GM12878 (cell line): ENCODE data around the gene NPHS2. TPM values are rescaled to one million over a fixed set of nuclear protein-coding genes. Genes with fewer than 3 reads are reported as not detected.
"Not testable (repeated sequence)": the region's sequence is repeated elsewhere in the genome, so short reads cannot be mapped to it uniquely, and the experiment has no call there.

Experiments
- ATAC-seq: fragments of 200-7000 bp; cut with Tn5 transposase; 3 replicates; pipeline ENCODE4 v1.9.1; 2020; ENCODE audit warnings: mild to moderate bottlenecking, moderate library complexity
- BruUV-seq: library from RNA; stranded (reverse); fragments of 400-500 nt; replicated peaks from 2 replicates; lab custom pipeline; 2021; lab: Mats Ljungman, UMichigan
- CTCF ChIA-PET: fragments of 300-600 bp; sonication (Branson Sonifier 250); formaldehyde crosslinking; extraction: SDS; loops from one replicate; lab custom pipeline; 2021; ENCODE audit warnings: inconsistent platforms; lab: Yijun Ruan, JAX
- POLR2A ChIA-PET: fragments of 350-600 bp; formaldehyde crosslinking; extraction: SDS; loops from one replicate; lab custom pipeline; 2021; ENCODE audit warnings: inconsistent platforms; lab: Charles Lee
- RAD21 ChIA-PET: fragments of 300-600 bp; sonication (Branson Sonifier 250); formaldehyde crosslinking; loops from one replicate; lab custom pipeline; 2023; ENCODE audit warnings: antibody characterized with exemption; ENCODE audit not compliant: unreplicated experiment; lab: Charles Lee
- SMC1A ChIA-PET: fragments of 300-600 bp; sonication (Branson Sonifier 250); formaldehyde crosslinking; loops from one replicate; lab custom pipeline; 2023; ENCODE audit not compliant: unreplicated experiment, uncharacterized antibody; lab: Charles Lee
- DNase-seq: peaks from one replicate; pipeline ENCODE4 v3.0.0-alpha.2; 2011; ENCODE audit warnings: low read depth, low spot score
- FAIRE-seq: peaks from 3 replicates; lab custom pipeline; 2011; peaks lifted over from hg19 to GRCh38; lab: Jason Lieb, UNC
- H2AFZ ChIP-seq: 2 replicates; pipeline ENCODE4 v1.6.0; 2011; ENCODE audit warnings: low read depth, low read length, control low read depth; ENCODE audit not compliant: control insufficient read depth
- H3K27ac ChIP-seq: 2 replicates; pipeline ENCODE4 v1.5.1; 2011; ENCODE audit warnings: control low read depth; ENCODE audit not compliant: control insufficient read depth, insufficient read depth
- H3K27me3 ChIP-seq, 2 experiments: replicated peaks in 1 of 2; 2 replicates each; pipeline versions ENCODE4 v1.6.0 to v1.6.1; 2011; ENCODE audit warnings: low read length in 1 of 2; ENCODE audit not compliant: control insufficient read depth in 2 of 2, insufficient read depth in 2 of 2
- H3K36me3 ChIP-seq, 2 experiments: 2 replicates each; pipeline ENCODE4 v1.5.1; 2011; ENCODE audit warnings: low read length in 1 of 2; ENCODE audit not compliant: control insufficient read depth in 2 of 2, insufficient read depth in 2 of 2
- H3K4me1 ChIP-seq: 2 replicates; pipeline ENCODE4 v1.6.1; 2011; ENCODE audit warnings: mild to moderate bottlenecking, low read length, moderate library complexity, mixed read lengths; ENCODE audit not compliant: control insufficient read depth, insufficient read depth
- H3K4me2 ChIP-seq: 2 replicates; pipeline ENCODE4 v1.6.0; 2011; ENCODE audit warnings: control low read depth; ENCODE audit not compliant: control insufficient read depth, insufficient read depth
- H3K4me3 ChIP-seq: fragments of 200-600 bp; sonication (generic); 2 replicates; pipeline ENCODE4 v1.5.1; 2016
- H3K79me2 ChIP-seq: 2 replicates; pipeline ENCODE4 v1.6.0; 2011; ENCODE audit warnings: low read length; ENCODE audit not compliant: control insufficient read depth, insufficient read depth
- H3K9ac ChIP-seq: 2 replicates; pipeline ENCODE4 v1.8.0; 2011; ENCODE audit warnings: low read length, control low read depth, mixed read lengths; ENCODE audit not compliant: control insufficient read depth, insufficient read depth
- H3K9me3 ChIP-seq: replicated peaks from 3 replicates; pipeline ENCODE4 v1.5.1; 2011; ENCODE audit warnings: mild to moderate bottlenecking, low read length; ENCODE audit not compliant: control insufficient read depth, insufficient read depth
- H4K20me1 ChIP-seq: 2 replicates; pipeline ENCODE4 v1.6.0; 2011; ENCODE audit not compliant: control insufficient read depth, insufficient read depth
- BRCA1 ChIP-seq: IDR thresholded peaks from 2 replicates; pipeline ENCODE4 v1.6.1; 2011; ENCODE audit warnings: low read depth, low read length, improper control_type of control experiment
- CHD1 ChIP-seq: IDR thresholded peaks from 2 replicates; pipeline ENCODE4 v1.6.1; 2012; ENCODE audit warnings: low read depth, low read length, improper control_type of control experiment
- ELK1 ChIP-seq: IDR thresholded peaks from 2 replicates; pipeline ENCODE4 v1.6.1; 2012; ENCODE audit warnings: low read depth, low read length, improper control_type of control experiment
- EP300 ChIP-seq, 2 experiments: fragments of 150-350 bp in 1 of 2; IDR thresholded peaks; 2 replicates each; pipeline ENCODE4 v1.6.1; 2011 to 2012; ENCODE audit warnings: low read depth in 2 of 2, low read length in 2 of 2, borderline replicate concordance in 1 of 2, improper control_type of control experiment in 1 of 2, inconsistent platforms in 1 of 2; ENCODE audit not compliant: control insufficient read depth in 1 of 2
- HDAC2 ChIP-seq: fragments of 200-600 bp; sonication (generic); IDR thresholded peaks from 2 replicates; pipeline ENCODE4 v1.6.1; 2017
- HDAC6 ChIP-seq: fragments of 200-600 bp; sonication (generic); IDR thresholded peaks from one replicate; pipeline ENCODE4 v1.8.0; 2017; ENCODE audit warnings: antibody characterized with exemption; ENCODE audit not compliant: unreplicated experiment
- NFIC ChIP-seq: IDR thresholded peaks from 2 replicates; pipeline ENCODE4 v1.6.1; 2012; ENCODE audit warnings: low read depth, mild to moderate bottlenecking, inconsistent platforms, low read length, moderate library complexity
- NFXL1 ChIP-seq: fragments of 450-650 bp; IDR thresholded peaks from 2 replicates; pipeline ENCODE4 v1.6.1; 2017; ENCODE audit warnings: antibody characterized with exemption, mild to moderate bottlenecking, borderline replicate concordance
- PRDM15 ChIP-seq: fragments of 450-650 bp; formaldehyde crosslinking; IDR thresholded peaks from 2 replicates; pipeline ENCODE4 v1.4.0; 2020; ENCODE audit warnings: mild to moderate bottlenecking, moderate library complexity
- SIX5 ChIP-seq: IDR thresholded peaks from 2 replicates; pipeline ENCODE4 v1.6.1; 2011; ENCODE audit warnings: mild to moderate bottlenecking, low read depth, low read length, moderate library complexity; ENCODE audit not compliant: severe bottlenecking
- SREBF2 ChIP-seq: IDR thresholded peaks from 2 replicates; pipeline ENCODE4 v1.6.1; 2012; ENCODE audit warnings: mild to moderate bottlenecking, low read length
- USF2 ChIP-seq: IDR thresholded peaks from 2 replicates; pipeline ENCODE4 v1.6.1; 2011; ENCODE audit warnings: low read depth, low read length, improper control_type of control experiment, borderline replicate concordance
- ZNF384 ChIP-seq: IDR thresholded peaks from 2 replicates; pipeline ENCODE4 v1.6.1; 2012; ENCODE audit warnings: low read depth, mild to moderate bottlenecking, low read length, improper control_type of control experiment, borderline replicate concordance
- WGBS: methylation state at CpG from one replicate; pipeline ENCODE4 v1.1.6; 2016; ENCODE audit warnings: low lambda C conversion rate; ENCODE audit not compliant: insufficient replicate concordance, insufficient coverage; ENCODE audit errors: missing lambda C conversion rate; 5-methylcytosine and 5-hydroxymethylcytosine counted together
- in situ Hi-C: fragments of 300-500 bp; cut with MboI; formaldehyde crosslinking; loops from 9 replicates; pipeline ENCODE4 v1.14.3; 2018; ENCODE audit warnings: mixed read lengths
- intact Hi-C: fragments of 100-400 bp; cut with micrococcal nuclease; formaldehyde crosslinking; loops from one replicate; pipeline ENCODE4 v1.14.2; 2022; ENCODE audit not compliant: unreplicated experiment
- polyA plus RNA-seq, 11 experiments: library from polyadenylated mRNA; depleted of rRNA in 4 of 11; unstranded in 6 of 11; stranded (reverse) in 5 of 11; fragments of >200 nt; fragmentation: Nextera tagmentation in 4 of 11; fragmentation: Illumina TruSeq in 1 of 11; extraction: Ambion mirVana in 4 of 11; extraction: Trizol in 1 of 11; gene quantifications; 1 replicate in 1 of 11; 2 replicates in 10 of 11; pipeline versions ENCODE4 v1.2.1 to v1.2.3, GENCODE V29; 2011 to 2016; ENCODE audit warnings: inconsistent platforms in 2 of 11, missing spikeins in 2 of 11, low read depth in 1 of 11
- total RNA-seq, 4 experiments: library from RNA; depleted of rRNA in 3 of 4; stranded (reverse); fragments of >200 nt in 3 of 4; fragmentation: Illumina TruSeq in 1 of 4; extraction: Trizol in 1 of 4; gene quantifications; 2 replicates each; pipeline versions ENCODE4 v1.2.1 to v1.2.3, GENCODE V29; 2013 to 2021

Gene NPHS2
- total and polyA plus RNA-seq, 10 of the 15 experiments (the other 5 are each of a cell fraction or from before 2014, with no cell fraction given): not detected

- H3K27me3 ChIP-seq: no peaks in the 10 kb centered on the region
- H3K9me3 ChIP-seq: no peaks in the 10 kb centered on the region
- no peak overlapping the region for H3K9ac ChIP-seq
- ChIA-PET SMC1A (no interaction called here), POLR2A (no interaction called here), CTCF (interaction anchor here (1.0 kb wide), 1 partner anchor 18 kb away, joined by 3 read pairs; no protein-coding TSS in a partner anchor), RAD21 (no interaction called here)
- no peak for DNase-seq
- TF ChIP-seq NFXL1 (no peak), EP300 (IDR thresholded peaks at IDR 0.05; ENCODE audit: borderline replicate concordance in 1 of 2, control insufficient read depth in 1 of 2, low read depth in 2 of 2, low read length in 2 of 2) (no peak), HDAC2 (no peak), ZNF384 (no peak), CHD1 (no peak), SIX5 (no peak), SREBF2 (no peak), ELK1 (no peak), HDAC6 (no peak), BRCA1 (no peak), PRDM15 (no peak), USF2 (no peak), NFIC (no peak)
- BruUV-seq: no TSS peak
- H3K4me1 ChIP-seq: no peaks in the 10 kb centered on the region
- H4K20me1 ChIP-seq: no peaks in the 10 kb centered on the region
- no peak overlapping the region for H3K27ac ChIP-seq
- intact Hi-C loops (no loop called here), in situ Hi-C loops (no loop called here)
- no peaks in the 10 kb centered on the region for H3K79me2 ChIP-seq
- H3K4me2 ChIP-seq: no peak overlapping the region
- no peak for ATAC-seq
- no peak for FAIRE-seq
- H3K36me3 ChIP-seq: no peaks in the 10 kb centered on the region
- H3K4me3 ChIP-seq: no peak overlapping the region
- H2AFZ ChIP-seq: no peak overlapping the region
- WGBS: 38% methylated on average over 8 of the region's 8 CpGs
These were observed 46.1 kb downstream of the NPHS2 start for GRCh38 chr1:179529482-179530195.

- SMC1A ChIA-PET, H3K9ac ChIP-seq, RAD21 ChIA-PET, H3K4me3 ChIP-seq, H4K20me1 ChIP-seq, H3K27me3 ChIP-seq, H3K27ac ChIP-seq, H3K4me1 ChIP-seq, H2AFZ ChIP-seq, H3K36me3 ChIP-seq, in situ Hi-C loops, BruUV-seq, intact Hi-C loops, CTCF ChIA-PET, H3K9me3 ChIP-seq, H3K79me2 ChIP-seq, DNase-seq, H3K4me2 ChIP-seq, ATAC-seq, POLR2A ChIA-PET, FAIRE-seq: not testable (repeated sequence)
- 78% methylated on average over 1 of the region's 1 CpG for WGBS
These were observed 57.2 kb downstream of the NPHS2 start for GRCh38 chr1:179518544-179518943.
